ENCODE data around the gene STRIT1. TPM values are rescaled to one million over a fixed set of nuclear protein-coding genes. Genes with fewer than 3 reads are reported as not detected.

The STRIT1 gene
- total and polyA plus RNA-seq, 2 of the 4 experiments (the other 2 are of a cell fraction), result not detected

DNA sequence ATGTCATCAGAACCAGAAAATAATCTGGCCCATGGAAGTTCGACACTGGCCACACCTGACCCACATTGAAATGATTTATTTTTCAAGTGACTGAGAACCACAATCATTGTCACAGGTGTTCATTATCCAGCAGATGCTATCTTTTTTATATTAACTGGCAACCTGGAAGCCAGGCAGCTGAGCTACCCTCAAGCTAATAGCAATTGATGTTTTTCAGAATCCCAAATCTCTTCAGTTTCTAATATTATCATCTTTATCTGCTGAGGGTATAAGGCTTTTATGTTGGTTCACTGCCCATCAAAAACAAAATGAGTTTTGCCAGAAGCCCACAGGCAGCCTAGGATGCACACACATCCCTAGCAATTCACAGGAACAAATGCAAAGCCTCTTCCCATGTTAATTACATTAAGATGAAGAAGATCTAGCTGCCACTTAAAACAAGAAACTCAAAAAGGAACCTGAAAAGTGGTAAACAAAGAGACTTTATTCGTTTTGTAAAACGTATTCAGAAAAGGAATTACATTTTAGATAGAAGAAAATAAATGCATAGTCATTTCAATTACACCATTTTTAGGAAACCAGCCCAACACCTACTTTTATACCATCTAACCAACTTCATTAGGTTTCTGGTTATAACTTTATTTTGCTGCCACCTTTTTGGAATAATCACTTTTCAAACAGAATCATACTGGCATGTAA lies 40.9 kb upstream of the STRIT1 start:
- H4K91ac ChIP-seq (ENCODE audit: insufficient read depth, low read depth, low read length), result no peak overlapping the region
- H3K18ac ChIP-seq (ENCODE audit: low read depth, low read length), result no peak overlapping the region
- H3K56ac ChIP-seq (ENCODE audit: extremely low read depth, insufficient read depth, low read length), result no peak overlapping the region
- intact Hi-C loops (cut with micrococcal nuclease) (no loop called here), in situ Hi-C loops (cut with MboI; ENCODE audit: low sequenced_read_pairs) (loop anchor here (25.0 kb wide), 1 partner anchor 772 kb away; no protein-coding TSS in a partner anchor), dilution Hi-C loops (cut with HindIII; ENCODE audit: low sequenced_read_pairs, unreplicated experiment) (no loop called here)
- H2BK5ac ChIP-seq (ENCODE audit: low read depth, low read length, poor library complexity, severe bottlenecking), result no peak overlapping the region
- no peak overlapping the region for H2BK15ac ChIP-seq (ENCODE audit: low read depth, low read length)
- no TSS peak for BruUV-seq (replicated peaks)
- DNase-seq (no peak), ATAC-seq (ENCODE audit: low read depth) (no peak)
- no peak overlapping the region for H2BK120ac ChIP-seq (ENCODE audit: low read depth, low read length)
- no peak overlapping the region for H3K23ac ChIP-seq (ENCODE audit: low read depth, low read length)
- no peak overlapping the region for H3K27ac ChIP-seq (ENCODE audit: insufficient read depth, low read length)
- ChIA-PET POLR2A (ENCODE audit: unreplicated experiment) (no interaction called here), CTCF (interaction anchor here (1.0 kb wide), 1 partner anchor 12 kb away, joined by 3 read pairs; no protein-coding TSS in a partner anchor)
- no peak overlapping the region for H2AK9ac ChIP-seq (replicated peaks; ENCODE audit: low read depth, low read length, poor library complexity)
- no peak overlapping the region for H3K4me2 ChIP-seq (ENCODE audit: low read depth, low read length)
- H4K8ac ChIP-seq (ENCODE audit: low read depth in 2 of 2, low read length in 2 of 2), result no peak overlapping the region
- H3K9me1 ChIP-seq (ENCODE audit: insufficient read depth, low read length), result no peaks in the 10 kb centered on the region
- no peak overlapping the region for H3K14ac ChIP-seq (replicated peaks; ENCODE audit: low read depth, low read length)
- peaks cover 1% of the 10 kb centered on the region; the same call in 1 of the 2 replicates for H3K27me3 ChIP-seq (ENCODE audit: control insufficient read depth, insufficient read depth, low read length)
- no peaks in the 10 kb centered on the region for H3K9me3 ChIP-seq (ENCODE audit: control insufficient read depth, insufficient read depth, low read length)
- H2AK5ac ChIP-seq (ENCODE audit: low read depth, low read length), result no peak overlapping the region
- H3K9ac ChIP-seq (ENCODE audit: low read depth, low read length), result no peak overlapping the region
- TF ChIP-seq CHD1 (IDR thresholded peaks at IDR 0.05; ENCODE audit: low read depth, low read length) (no peak), CEBPB (IDR thresholded peaks at IDR 0.05; ENCODE audit: low read depth, low read length) (no peak)
- no peaks in the 10 kb centered on the region for H3K79me1 ChIP-seq (ENCODE audit: low read depth in 1 of 2, low read length in 2 of 2)
- H2AFZ ChIP-seq (replicated peaks; ENCODE audit: low read length, poor library complexity), result no peak overlapping the region
- no peak overlapping the region for H3K4me3 ChIP-seq (ENCODE audit: insufficient read depth, low read depth, low read length)
- no peaks in the 10 kb centered on the region for H3K36me3 ChIP-seq (ENCODE audit: control insufficient read depth, insufficient read depth, low read length)
- no peak overlapping the region for H4K5ac ChIP-seq (ENCODE audit: low read depth, low read length)
- H3K4me1 ChIP-seq (ENCODE audit: control insufficient read depth, insufficient read depth, low read length), result no peaks in the 10 kb centered on the region
- H3K4ac ChIP-seq (ENCODE audit: low read depth, low read length), result no peak overlapping the region
- H4K20me1 ChIP-seq (ENCODE audit: insufficient read depth, low read length), result no peaks in the 10 kb centered on the region
- 80% methylated on average over 1 of the region's 3 CpGs; no CpG with 5 or more reads in 1 of the 2 experiments for WGBS, 2 experiments (ENCODE audit: extremely low coverage in 2 of 2, insufficient read length in 1 of 2)
- H2BK20ac ChIP-seq (ENCODE audit: low read depth, low read length), result no peak overlapping the region
